Prostate gland (tissue), 2 donors: ENCODE results near the gene TIMMDC1. TPM values are rescaled to one million over a fixed set of nuclear protein-coding genes. Genes with fewer than 3 reads are reported as not detected.

ENCODE experiments used
- DNase-seq: peaks from one replicate; pipeline ENCODE4 v3.0.0-alpha.2; 2019; ENCODE audit warnings: low spot score
- H3K27ac ChIP-seq, 2 donors: fragments of 200-600 bp; sonication (generic); 2 replicates each; pipeline ENCODE4 v1.5.1; 2017 to 2019
- H3K27me3 ChIP-seq: fragments of 200-600 bp; sonication (generic); replicated peaks from 2 replicates; pipeline ENCODE4 v1.5.1; 2019; ENCODE audit not compliant: insufficient read depth
- H3K36me3 ChIP-seq, 2 donors: fragments of 200-600 bp; sonication (generic); 1 replicate in 1 of 2; 2 replicates in 1 of 2; pipeline versions ENCODE4 v1.5.1 to v1.8.1; 2017 to 2019
- H3K4me1 ChIP-seq: fragments of 200-600 bp; sonication (generic); replicated peaks from 2 replicates; pipeline ENCODE4 v1.5.1; 2019
- H3K4me3 ChIP-seq, 2 donors: fragments of 200-600 bp; sonication (generic); 2 replicates each; pipeline ENCODE4 v1.5.1; 2017 to 2019
- H3K9me3 ChIP-seq: fragments of 200-600 bp; sonication (generic); 2 replicates; pipeline ENCODE4 v1.5.1; 2017
- CTCF ChIP-seq, 4 experiments: fragments of 200-600 bp in 2 of 4; fragments of 450-650 bp in 2 of 4; sonication (generic) in 2 of 4; IDR thresholded peaks; 1 replicate in 3 of 4; 2 replicates in 1 of 4; pipeline ENCODE4 v1.5.1; 2016 to 2019; ENCODE audit warnings: antibody characterized with exemption in 4 of 4, mild to moderate bottlenecking in 2 of 4, moderate library complexity in 2 of 4
- POLR2A ChIP-seq: fragments of 450-650 bp; IDR thresholded peaks from one replicate; pipeline ENCODE4 v1.6.1; 2016; ENCODE audit warnings: antibody characterized with exemption, mild to moderate bottlenecking
- POLR2AphosphoS5 ChIP-seq: sonication (generic); formaldehyde crosslinking; IDR thresholded peaks from one replicate; pipeline ENCODE4 v1.6.1; 2017; ENCODE audit warnings: antibody characterized with exemption
- WGBS: methylation state at CpG from one replicate; pipeline ENCODE4 v1.1.5; 2018; 5-methylcytosine and 5-hydroxymethylcytosine counted together
- intact Hi-C: fragments of 100-400 bp; cut with DNase I; formaldehyde crosslinking; loops from one replicate; pipeline ENCODE4 v1.14.2; 2022
- total RNA-seq, 2 donors: library from RNA; depleted of rRNA; stranded (reverse); fragments of >200 nt; gene quantifications; one replicate each; pipeline ENCODE4 v1.1.0, GENCODE V29; 2016

The TIMMDC1 gene
- total RNA-seq, 2 donors from 2014 or later: 65.7 to 67.7 TPM

GRCh38 chr3:119506631-119507030 lies 8.3 kb downstream of the TIMMDC1 start:
- Histone ChIP-seq H3K27me3 (no peaks in the 10 kb centered on the region), H3K27ac (no peak overlapping the region), H3K4me1 (no peaks in the 10 kb centered on the region), H3K9me3 (no peaks in the 10 kb centered on the region), H3K4me3 (no peak overlapping the region), H3K36me3 (peaks cover 0 to 5% of the 10 kb centered on the region in 2 donors)
- WGBS: 85% methylated on average over 4 of the region's 4 CpGs
- DNase-seq: no peak
- intact Hi-C loops: no loop called here
- TF ChIP-seq CTCF (IDR thresholded peaks at IDR 0.05) (no peak), POLR2A (no peak), POLR2AphosphoS5 (no peak)

- Histone ChIP-seq H3K36me3 (peaks cover 0 to 5% of the 10 kb centered on the region in 2 donors), H3K27me3 (no peaks in the 10 kb centered on the region), H3K27ac (no peak overlapping the region), H3K9me3 (no peaks in the 10 kb centered on the region), H3K4me1 (no peaks in the 10 kb centered on the region), H3K4me3 (no peak overlapping the region)
- TF ChIP-seq POLR2AphosphoS5 (no peak), CTCF (IDR thresholded peaks at IDR 0.05) (no peak), POLR2A (no peak)
- DNase-seq: no peak
- WGBS: 95% methylated on average over 2 of the region's 2 CpGs
- intact Hi-C loops: no loop called here
These were observed 9.1 kb downstream of the TIMMDC1 start for GRCh38 chr3:119507404-119507803.

GRCh38 chr3:119508172-119508845 lies 10.0 kb downstream of the TIMMDC1 start:
- 83% methylated on average over 1 of the region's 1 CpG for WGBS

GRCh38 chr3:119510690-119511089 lies 12.3 kb downstream of the TIMMDC1 start:
- TF ChIP-seq CTCF (IDR thresholded peaks at IDR 0.05) (no peak), POLR2A (no peak), POLR2AphosphoS5 (no peak)
- H3K36me3 ChIP-seq: no peaks in the 10 kb centered on the region
- H3K27ac ChIP-seq: no peak overlapping the region

More at GRCh38 chr3:119508172-119508845, 10.0 kb downstream of the TIMMDC1 start:
- H3K4me1 ChIP-seq: no peaks in the 10 kb centered on the region
- H3K9me3 ChIP-seq: no peaks in the 10 kb centered on the region
- DNase-seq: no peak
- peaks cover 0 to 5% of the 10 kb centered on the region in 2 donors for H3K36me3 ChIP-seq
- intact Hi-C loops: no loop called here
- no peak overlapping the region for H3K27ac ChIP-seq
- TF ChIP-seq POLR2A (no peak), CTCF (IDR thresholded peaks at IDR 0.05) (no peak), POLR2AphosphoS5 (no peak)
- H3K27me3 ChIP-seq: no peaks in the 10 kb centered on the region
- no peak overlapping the region for H3K4me3 ChIP-seq

DNA sequence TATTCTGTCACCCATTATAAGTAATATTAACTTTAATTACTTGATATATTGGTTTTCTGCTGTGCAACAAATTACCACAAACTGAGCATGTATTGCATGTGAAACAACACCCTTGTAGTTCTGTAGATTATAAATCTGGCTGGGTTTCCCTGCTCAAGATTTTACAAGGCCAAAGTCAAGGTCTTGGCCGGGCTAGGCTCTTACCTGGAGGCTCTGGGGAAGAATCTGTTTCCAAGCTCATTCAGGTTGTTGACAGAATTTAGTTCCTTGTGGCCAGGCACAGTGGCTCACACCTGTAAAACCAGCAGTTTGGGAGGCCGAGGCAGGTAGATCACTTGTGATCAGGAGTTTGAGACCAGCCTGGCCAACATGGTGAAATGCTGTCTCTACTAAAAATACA lies 16.3 kb downstream of the TIMMDC1 start:
- Histone ChIP-seq H3K4me1 (no peaks in the 10 kb centered on the region), H3K27me3 (no peaks in the 10 kb centered on the region), H3K36me3 (peaks cover 0 to 6% of the 10 kb centered on the region in 2 donors), H3K4me3 (no peak overlapping the region), H3K27ac (no peak overlapping the region), H3K9me3 (no peaks in the 10 kb centered on the region)
- no peak for DNase-seq
- WGBS: 72% methylated on average over 2 of the region's 2 CpGs
- TF ChIP-seq POLR2AphosphoS5 (no peak), POLR2A (no peak), CTCF (IDR thresholded peaks at IDR 0.05) (no peak)
- intact Hi-C loops: no loop called here

More at GRCh38 chr3:119510690-119511089, 12.3 kb downstream of the TIMMDC1 start:
- H3K27me3 ChIP-seq: no peaks in the 10 kb centered on the region
- no peak for DNase-seq
- no peak overlapping the region for H3K4me3 ChIP-seq
- no peaks in the 10 kb centered on the region for H3K9me3 ChIP-seq
- no peaks in the 10 kb centered on the region for H3K4me1 ChIP-seq
- intact Hi-C loops: no loop called here
